Astrocyte (in vitro differentiated cells and primary cell): ENCODE results near the gene CERS1. TPM values are rescaled to one million over a fixed set of nuclear protein-coding genes. Genes with fewer than 3 reads are reported as not detected.

ENCODE experiments used
- DNase-seq: peaks from one replicate; pipeline ENCODE4 v3.0.0-alpha.2; 2010; ENCODE audit warnings: low read depth
- FAIRE-seq: peaks from 2 replicates; lab custom pipeline; 2011; peaks lifted over from hg19 to GRCh38; lab: Jason Lieb, UNC
- H2AFZ ChIP-seq: 2 replicates; pipeline ENCODE4 v1.6.0; 2012; ENCODE audit warnings: low read depth, low read length, inconsistent platforms
- H3K27ac ChIP-seq: 2 replicates; pipeline ENCODE4 v1.5.1; 2011; ENCODE audit warnings: low read depth, low read length, inconsistent platforms
- H3K27me3 ChIP-seq: 2 replicates; pipeline ENCODE4 v1.6.0; 2011; ENCODE audit warnings: low read length, inconsistent platforms; ENCODE audit not compliant: insufficient read depth
- H3K36me3 ChIP-seq: 2 replicates; pipeline ENCODE4 v1.5.1; 2011; ENCODE audit warnings: low read length, inconsistent platforms; ENCODE audit not compliant: insufficient read depth
- H3K4me1 ChIP-seq: 2 replicates; pipeline ENCODE4 v1.5.1; 2011; ENCODE audit warnings: low read length, inconsistent platforms; ENCODE audit not compliant: insufficient read depth
- H3K4me2 ChIP-seq: 2 replicates; pipeline ENCODE4 v1.6.0; 2012; ENCODE audit warnings: low read length, inconsistent platforms
- H3K4me3 ChIP-seq: 2 replicates; pipeline ENCODE4 v1.5.1; 2011; ENCODE audit warnings: low read depth, mild to moderate bottlenecking, low read length, inconsistent platforms; ENCODE audit not compliant: insufficient read depth
- H3K79me2 ChIP-seq: 2 replicates; pipeline ENCODE4 v1.6.0; 2012; ENCODE audit warnings: mild to moderate bottlenecking, low read length, inconsistent platforms; ENCODE audit not compliant: insufficient read depth
- H3K9ac ChIP-seq: 2 replicates; pipeline ENCODE4 v1.6.0; 2012; ENCODE audit warnings: mild to moderate bottlenecking, low read length, inconsistent platforms
- H3K9me3 ChIP-seq: 2 replicates; pipeline ENCODE4 v1.5.1; 2012; ENCODE audit warnings: low read depth, mild to moderate bottlenecking, low read length, inconsistent platforms; ENCODE audit not compliant: insufficient read depth
- H4K20me1 ChIP-seq: 2 replicates; pipeline ENCODE4 v1.6.0; 2012; ENCODE audit warnings: low read length, inconsistent platforms; ENCODE audit not compliant: insufficient read depth
- H3K27ac Mint-ChIP-seq: one replicate; pipeline ENCODE4 v1.8.0; 2021; ENCODE audit warnings: mild to moderate bottlenecking, mixed read lengths; ENCODE audit not compliant: unreplicated experiment
- H3K27me3 Mint-ChIP-seq: one replicate; pipeline ENCODE4 v1.8.0; 2021; ENCODE audit warnings: low read depth, mixed read lengths; ENCODE audit not compliant: unreplicated experiment
- H3K36me3 Mint-ChIP-seq: one replicate; pipeline ENCODE4 v1.8.0; 2021; ENCODE audit warnings: low read depth, mixed read lengths; ENCODE audit not compliant: unreplicated experiment
- H3K4me1 Mint-ChIP-seq: one replicate; pipeline ENCODE4 v1.8.0; 2021; ENCODE audit warnings: low read depth, mixed read lengths; ENCODE audit not compliant: unreplicated experiment
- H3K4me3 Mint-ChIP-seq: one replicate; pipeline ENCODE4 v1.8.0; 2021; ENCODE audit warnings: mild to moderate bottlenecking, moderate library complexity, mixed read lengths; ENCODE audit not compliant: unreplicated experiment
- H3K9me3 Mint-ChIP-seq: one replicate; pipeline ENCODE4 v1.8.0; 2021; ENCODE audit warnings: mild to moderate bottlenecking, mixed read lengths; ENCODE audit not compliant: unreplicated experiment
- CTCF ChIP-seq: IDR thresholded peaks from 2 replicates; pipeline ENCODE4 v1.5.1; 2011; ENCODE audit warnings: low read depth, mild to moderate bottlenecking, inconsistent platforms, low read length, moderate library complexity; ENCODE audit not compliant: insufficient read depth
- EZH2 ChIP-seq: IDR thresholded peaks from 2 replicates; pipeline ENCODE4 v1.6.1; 2012; ENCODE audit warnings: mild to moderate bottlenecking, low read length, inconsistent platforms; ENCODE audit not compliant: insufficient read depth
- total RNA-seq: library from RNA; stranded (reverse); gene quantifications from 2 replicates; pipeline ENCODE4 v1.2.1, GENCODE V29; 2021

CERS1 gene
- total RNA-seq, 1 donor from 2014 or later, result 6.8 TPM

GRCh38 chr19:18865106-18865972, 30.6 kb downstream of the CERS1 start:
- no peaks in the 10 kb centered on the region for H3K9me3 ChIP-seq
- DNase-seq (no peak), FAIRE-seq (no peak)
- TF ChIP-seq EZH2 (no peak), CTCF (no peak)
- H3K9me3 Mint-ChIP-seq, result no peaks in the 10 kb centered on the region
- H3K4me1 Mint-ChIP-seq, result no peaks in the 10 kb centered on the region
- H2AFZ ChIP-seq, result no peak overlapping the region
- H3K36me3 Mint-ChIP-seq, result peaks cover 15% of the 10 kb centered on the region
- no peaks in the 10 kb centered on the region for H3K79me2 ChIP-seq
- no peak overlapping the region for H3K27ac ChIP-seq
- H3K4me1 ChIP-seq, result no peaks in the 10 kb centered on the region
- peaks cover 7% of the 10 kb centered on the region for H3K36me3 ChIP-seq
- H3K4me2 ChIP-seq, result no peak overlapping the region
- H3K4me3 Mint-ChIP-seq, result no peak overlapping the region
- no peak overlapping the region for H3K9ac ChIP-seq
- H3K27ac Mint-ChIP-seq, result peak overlapping the region; percentile 47
- H3K27me3 Mint-ChIP-seq, result no peaks in the 10 kb centered on the region
- H4K20me1 ChIP-seq, result peaks cover 55% of the 10 kb centered on the region
- H3K4me3 ChIP-seq, result no peak overlapping the region
- H3K27me3 ChIP-seq, result no peaks in the 10 kb centered on the region

DNA sequence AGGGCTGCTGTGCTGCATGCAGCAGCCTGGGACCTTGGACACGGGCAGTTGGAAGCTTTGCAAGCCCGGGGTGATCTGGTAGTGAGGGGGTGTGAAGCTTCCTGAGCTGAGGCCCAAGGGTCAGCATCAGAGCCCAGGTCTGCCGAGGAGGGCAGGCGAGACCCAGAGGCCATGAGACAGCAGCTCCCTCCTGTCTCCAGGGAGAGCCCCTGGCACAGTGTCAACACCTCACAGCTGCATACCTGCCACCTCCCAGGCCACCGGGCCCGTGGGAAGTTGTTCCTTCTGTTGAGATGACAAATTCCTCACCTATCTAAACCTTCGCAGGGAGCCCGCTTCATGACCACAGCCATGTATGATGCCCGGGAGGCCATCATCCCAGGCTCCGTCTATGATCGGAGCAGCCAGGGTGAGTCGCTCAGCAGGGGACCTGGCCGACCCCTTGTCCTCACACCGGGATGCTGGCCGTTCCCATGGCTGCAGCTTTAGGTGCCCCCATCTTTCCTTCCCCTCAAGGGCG, 32.1 kb downstream of the CERS1 start:
- Mint-ChIP-seq H3K36me3 (peaks cover 15% of the 10 kb centered on the region), H3K27ac (no peak overlapping the region), H3K27me3 (no peaks in the 10 kb centered on the region), H3K4me1 (no peaks in the 10 kb centered on the region), H3K9me3 (no peaks in the 10 kb centered on the region), H3K4me3 (no peak overlapping the region)
- H3K79me2 ChIP-seq, result peaks cover 4% of the 10 kb centered on the region
- no peak for FAIRE-seq
- DNase-seq, result no peak
- H3K36me3 ChIP-seq, result peaks cover 11% of the 10 kb centered on the region
- H3K9ac ChIP-seq, result no peak overlapping the region
- no peaks in the 10 kb centered on the region for H3K9me3 ChIP-seq
- H3K4me2 ChIP-seq, result no peak overlapping the region
- peaks cover 64% of the 10 kb centered on the region for H4K20me1 ChIP-seq
- no peaks in the 10 kb centered on the region for H3K4me1 ChIP-seq
- H3K27ac ChIP-seq, result no peak overlapping the region
- H3K4me3 ChIP-seq, result no peak overlapping the region
- no peak overlapping the region for H2AFZ ChIP-seq
- H3K27me3 ChIP-seq, result no peaks in the 10 kb centered on the region
- TF ChIP-seq CTCF, result no peak
- TF ChIP-seq EZH2, result no peak
